Liver (tissue), 9 donors: Measurements from ENCODE around the gene STAT6. TPM values are rescaled to one million over a fixed set of nuclear protein-coding genes. Genes with fewer than 3 reads are reported as not detected.

ENCODE experiments used
- DNase-seq: peaks from one replicate; pipeline ENCODE4 v3.0.0-alpha.2; 2017; ENCODE audit warnings: low spot score
- H3K27ac ChIP-seq, 2 donors: one replicate each; pipeline ENCODE4 v1.7.0; 2013; ENCODE audit warnings: inconsistent platforms in 2 of 2, low read length in 2 of 2, control low read depth in 1 of 2, low read depth in 1 of 2, mild to moderate bottlenecking in 1 of 2
- H3K27me3 ChIP-seq, 4 donors: one replicate each; pipeline versions ENCODE4 v1.6.1 to v1.7.0; 2013; ENCODE audit warnings: low read length in 3 of 4, inconsistent platforms in 1 of 4, mild to moderate bottlenecking in 1 of 4, moderate library complexity in 1 of 4; ENCODE audit not compliant: control insufficient read depth in 4 of 4, insufficient read depth in 4 of 4
- H3K36me3 ChIP-seq, 4 donors: one replicate each; pipeline versions ENCODE4 v1.6.1 to v1.7.0; 2013; ENCODE audit warnings: low read length in 3 of 4, mild to moderate bottlenecking in 3 of 4, low read depth in 1 of 4, moderate library complexity in 1 of 4; ENCODE audit not compliant: control insufficient read depth in 4 of 4, insufficient read depth in 3 of 4
- H3K4me1 ChIP-seq, 4 donors: one replicate each; pipeline versions ENCODE4 v1.6.1 to v1.7.0; 2013; ENCODE audit warnings: low read length in 3 of 4, mild to moderate bottlenecking in 3 of 4, moderate library complexity in 1 of 4; ENCODE audit not compliant: control insufficient read depth in 4 of 4, insufficient read depth in 4 of 4
- H3K4me3 ChIP-seq, 3 donors: one replicate each; pipeline versions ENCODE4 v1.6.1 to v1.7.0; 2013; ENCODE audit warnings: low read length in 3 of 3, control low read depth in 1 of 3, low read depth in 1 of 3, mild to moderate bottlenecking in 1 of 3
- H3K9ac ChIP-seq, 2 donors: one replicate each; pipeline ENCODE4 v1.7.0; 2013; ENCODE audit warnings: low read length in 2 of 2, mild to moderate bottlenecking in 2 of 2, moderate library complexity in 2 of 2, control low read depth in 1 of 2, low read depth in 1 of 2
- H3K9me3 ChIP-seq, 4 donors: one replicate each; pipeline versions ENCODE4 v1.6.1 to v1.7.0; 2013; ENCODE audit warnings: low read length in 3 of 4; ENCODE audit not compliant: control insufficient read depth in 4 of 4
- CTCF ChIP-seq: fragments of 150-350 bp; IDR thresholded peaks from 2 replicates; pipeline ENCODE4 v1.5.1; 2017; ENCODE audit warnings: improper control_type of control experiment, low read depth, low read length; ENCODE audit not compliant: missing input control
- FOXA1 ChIP-seq: IDR thresholded peaks from 2 replicates; pipeline ENCODE4 v1.6.1; 2016; ENCODE audit warnings: antibody characterized with exemption
- FOXA2 ChIP-seq: IDR thresholded peaks from 2 replicates; pipeline ENCODE4 v1.6.1; 2016; ENCODE audit warnings: antibody characterized with exemption
- HNF4A ChIP-seq, 2 donors: conservative IDR thresholded peaks; 2 replicates each; pipeline ENCODE4 v1.6.1; 2016; ENCODE audit warnings: antibody characterized with exemption in 2 of 2, mild to moderate bottlenecking in 2 of 2
- MAX ChIP-seq: IDR thresholded peaks from 2 replicates; pipeline ENCODE4 v1.6.1; 2016; ENCODE audit warnings: antibody characterized with exemption
- NR2F2 ChIP-seq: IDR thresholded peaks from 2 replicates; pipeline ENCODE4 v1.6.1; 2016; ENCODE audit warnings: antibody characterized with exemption
- RXRA ChIP-seq, 2 donors: IDR thresholded peaks; 2 replicates each; pipeline ENCODE4 v1.6.1; 2017 to 2018; ENCODE audit warnings: antibody characterized with exemption in 2 of 2, mild to moderate bottlenecking in 1 of 2
- SP1 ChIP-seq: IDR thresholded peaks from 2 replicates; pipeline ENCODE4 v1.6.1; 2018; ENCODE audit warnings: antibody characterized with exemption, mild to moderate bottlenecking
- YY1 ChIP-seq: IDR thresholded peaks from 2 replicates; pipeline ENCODE4 v1.6.1; 2016; ENCODE audit warnings: antibody characterized with exemption, mild to moderate bottlenecking
- WGBS: extraction: QIAGEN DNeasy Blood & Tissue Kit; methylation state at CpG from one replicate; pipeline ENCODE4 v1.1.7; 2013; 5-methylcytosine and 5-hydroxymethylcytosine counted together
- polyA plus RNA-seq, 2 donors: library from polyadenylated mRNA; stranded (reverse) in 1 of 2; unstranded in 1 of 2; fragments of 200-250 nt in 1 of 2; fragments of >200 nt in 1 of 2; fragmentation: Nextera tagmentation in 1 of 2; extraction: Ambion mirVana in 1 of 2; gene quantifications; one replicate each; pipeline versions ENCODE4 v1.2.1 to v1.2.3, GENCODE V29; 2013 to 2015
- total RNA-seq, 2 donors: library from RNA; depleted of rRNA; stranded (reverse); fragments of >200 nt; gene quantifications; one replicate each; pipeline ENCODE4 v1.2.3, GENCODE V29; 2014
- donor health status: healthy.
- donor health status: healthy.
- donor health status: healthy.
- donor health status: healthy.
- donor health status: healthy.

Gene STAT6
- total and polyA plus RNA-seq, 4 donors = 27.4 to 57.4 (median 43.6) TPM

- no peak for TF ChIP-seq CTCF
- no peak for TF ChIP-seq FOXA1
Measured at GRCh38 chr12:57148469-57149244, 37.5 kb upstream of the STAT6 start (continued).

GRCh38 chr12:57146961-57147944 lies 36.1 kb upstream of the STAT6 start, which contains the start of gene LRP1-AS:
LRP1-AS (minus strand) TSS chr12:57147619.
- H3K4me1 ChIP-seq = peaks cover 26 to 82% (median 66%) of the 10 kb centered on the region in 4 donors
- DNase-seq = no peak
- no peak within 1 kb of the TSS for H3K9ac ChIP-seq
- H3K27me3 ChIP-seq = no peaks in the 10 kb centered on the region
- TF ChIP-seq FOXA1 (no peak), CTCF (no peak), MAX (no peak), HNF4A (conservative IDR thresholded peaks at IDR 0.05) (peak in 1 of 2 donors; percentile 13)
- 74% methylated on average over 8 of the region's 8 CpGs for WGBS
- H3K36me3 ChIP-seq = peaks cover 13 to 39% (median 30%) of the 10 kb centered on the region in 4 donors
- no peak within 1 kb of the TSS for H3K4me3 ChIP-seq
- H3K9me3 ChIP-seq = no peaks in the 10 kb centered on the region
- peak within 1 kb of the TSS; percentile 58 to 93 for H3K27ac ChIP-seq

GRCh38 chr12:57146092-57146491 lies 34.9 kb upstream of the STAT6 start:
- H3K9me3 ChIP-seq = no peaks in the 10 kb centered on the region
- no peak overlapping the region for H3K4me3 ChIP-seq
- DNase-seq = no peak
- H3K27me3 ChIP-seq = no peaks in the 10 kb centered on the region
- H3K27ac ChIP-seq = peak overlapping the region; percentile 22 to 93
- H3K9ac ChIP-seq = no peak overlapping the region
- H3K36me3 ChIP-seq = peaks cover 20 to 51% (median 39%) of the 10 kb centered on the region in 4 donors
- H3K4me1 ChIP-seq = peaks cover 18 to 74% (median 59%) of the 10 kb centered on the region in 4 donors
- 77% methylated on average over 2 of the region's 2 CpGs for WGBS
- TF ChIP-seq CTCF (no peak), HNF4A (conservative IDR thresholded peaks at IDR 0.05) (no peak), SP1 (no peak), FOXA2 (no peak), RXRA (IDR thresholded peaks at IDR 0.05) (no peak), FOXA1 (no peak), MAX (no peak), NR2F2 (no peak), YY1 (no peak)
